Stimulated activated CD8-positive, alpha-beta memory T cell treated with anti-CD3 and anti-CD28 coated beads, Interleukin-2, amount 100 ng/mL, for 1 hour (primary cell): Measurements from ENCODE around the gene HIPK4.

Experiments
- DNase-seq, 2 donors: peaks; one replicate each; pipeline ENCODE4 v3.0.0-alpha.2; 2020; ENCODE audit warnings: low read depth in 2 of 2

Gene HIPK4

DNA sequence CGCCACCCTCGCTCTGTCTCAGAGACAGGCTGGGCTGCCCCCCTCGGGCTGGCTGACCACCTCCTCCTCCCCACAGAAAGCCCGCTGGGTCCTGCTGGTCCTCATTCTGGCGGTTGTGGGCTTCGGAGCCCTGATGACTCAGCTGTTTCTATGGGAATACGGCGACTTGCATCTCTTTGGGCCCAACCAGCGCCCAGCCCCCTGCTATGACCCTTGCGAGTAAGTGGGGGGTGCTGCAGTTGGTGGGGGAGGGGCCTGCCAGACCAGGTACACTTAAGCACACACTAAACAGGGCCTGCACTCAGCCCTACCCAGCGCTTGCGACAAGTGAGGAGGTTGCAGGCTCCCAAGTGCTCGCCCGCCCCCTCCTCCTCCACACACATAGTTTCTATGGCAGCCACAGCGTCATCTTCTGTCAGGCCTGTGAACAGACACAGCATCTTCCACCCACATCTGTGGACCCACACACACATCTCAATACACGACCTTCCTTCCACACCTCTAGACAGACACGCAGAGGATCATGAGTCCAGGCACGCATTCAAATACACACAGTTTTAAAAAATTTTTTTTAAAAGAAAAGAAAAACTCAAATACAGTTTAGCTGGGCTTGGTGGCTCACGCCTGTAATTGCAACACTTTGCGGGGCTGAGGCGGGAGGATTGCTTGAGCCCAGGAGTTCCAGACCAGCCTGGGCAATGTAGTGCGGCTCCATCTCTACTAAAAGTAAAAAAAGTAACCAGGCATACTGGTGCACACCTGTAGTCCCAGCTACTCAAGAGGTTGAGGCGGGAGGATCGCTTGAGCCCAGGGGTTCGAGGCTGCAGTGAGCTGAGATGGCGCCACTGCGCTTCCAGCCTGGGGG, 23.1 kb downstream of the HIPK4 start:
- DNase-seq: no peak

DNA sequence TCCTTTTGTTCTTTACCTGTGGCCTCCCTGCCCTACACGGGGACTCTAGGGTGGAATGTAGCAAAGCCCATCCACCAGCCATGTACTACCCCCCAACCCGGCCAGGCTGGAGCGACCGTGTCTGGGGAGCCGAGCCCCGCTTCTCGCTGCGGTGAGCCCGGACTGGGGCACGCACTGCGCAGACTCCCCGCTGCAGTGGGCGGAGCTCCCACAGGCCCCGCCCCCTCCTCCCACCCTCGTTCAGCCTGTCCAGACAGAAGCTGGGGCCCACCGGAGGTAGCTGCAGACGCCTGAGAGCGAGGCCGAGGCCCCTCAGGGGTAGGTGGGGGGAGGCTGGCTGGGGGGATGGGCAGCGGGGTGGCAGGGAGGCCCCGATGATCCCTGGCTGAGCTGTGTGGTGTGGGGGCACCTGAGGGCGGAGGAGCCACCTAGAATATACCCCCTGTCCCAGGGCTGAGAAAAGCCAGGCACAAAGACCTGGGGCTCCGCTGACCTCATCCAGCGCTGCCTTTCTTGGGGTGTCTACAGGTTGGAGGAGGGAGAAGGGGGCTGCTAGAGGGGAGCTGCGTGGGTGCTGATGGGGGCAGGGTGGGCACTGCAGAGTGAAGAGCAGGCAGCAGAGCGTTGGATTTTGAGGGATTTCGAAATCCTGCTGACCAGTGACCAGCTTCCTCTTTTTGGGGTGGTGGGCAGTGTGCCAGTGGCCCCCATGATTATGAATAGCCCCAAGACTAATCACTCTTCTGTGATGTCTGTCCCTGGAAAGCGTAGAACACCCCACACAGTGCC, 24.2 kb downstream of the HIPK4 start:
- DNase-seq: no peak

DNA sequence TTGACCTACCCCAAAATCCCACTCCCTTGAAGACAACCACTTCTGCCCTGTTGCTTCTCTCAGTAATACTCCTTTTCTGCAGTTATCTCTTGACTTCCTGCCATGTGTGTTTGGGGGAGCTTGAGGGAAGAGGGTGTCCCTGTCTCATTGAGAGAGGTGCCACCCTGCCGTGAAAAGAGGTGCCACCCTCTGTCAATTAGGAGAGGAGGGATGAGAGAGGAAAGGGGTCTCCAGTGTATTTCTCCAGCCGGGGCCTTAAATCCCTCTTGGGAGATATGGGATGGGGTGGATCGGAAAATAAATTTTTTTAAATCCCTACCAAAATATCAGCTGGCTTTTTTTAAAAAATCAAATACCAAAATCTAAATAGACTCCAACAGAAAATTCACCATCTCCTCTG, 25.0 kb downstream of the HIPK4 start:
- DNase-seq: no peak

DNA sequence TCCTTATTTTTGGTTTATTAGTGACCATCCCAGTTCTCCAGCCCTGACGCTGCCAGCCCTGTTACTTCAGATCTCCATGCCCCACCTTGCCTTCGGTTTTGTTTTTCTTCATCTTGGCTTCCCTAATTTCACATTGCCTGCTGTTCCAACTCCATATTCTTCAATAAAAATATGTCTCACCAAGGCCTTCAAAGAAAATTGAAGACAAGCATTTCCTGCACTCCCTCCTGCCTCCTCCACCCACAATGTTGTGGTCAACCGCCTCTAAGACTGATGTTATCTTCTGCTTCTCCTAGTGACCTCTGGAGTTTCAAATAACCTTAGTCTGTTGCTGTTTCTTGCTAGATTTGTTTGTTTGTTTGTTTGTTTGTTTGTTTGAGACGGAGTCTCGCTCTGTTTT, 26.9 kb downstream of the HIPK4 start:
- no peak for DNase-seq

DNA sequence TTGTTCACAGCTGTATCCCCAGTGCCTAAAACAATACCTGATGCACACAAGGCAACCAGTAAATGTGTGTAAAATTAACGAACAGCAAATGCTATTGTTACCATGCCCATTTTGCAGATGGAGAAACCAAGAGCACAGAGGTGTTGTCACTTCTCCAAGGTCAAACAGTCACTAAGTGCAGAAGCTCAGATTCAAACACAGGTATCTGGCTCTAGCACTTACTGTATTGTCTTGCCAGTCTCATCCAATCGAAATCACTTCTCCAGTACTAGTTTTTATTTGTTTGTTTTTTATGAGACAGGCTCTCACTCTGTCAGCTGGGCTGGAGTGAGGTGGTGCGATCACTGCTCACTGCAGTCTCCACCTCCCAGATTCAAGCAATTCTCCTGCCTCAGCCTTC, 27.8 kb downstream of the HIPK4 start:
- DNase-seq: no peak

DNA sequence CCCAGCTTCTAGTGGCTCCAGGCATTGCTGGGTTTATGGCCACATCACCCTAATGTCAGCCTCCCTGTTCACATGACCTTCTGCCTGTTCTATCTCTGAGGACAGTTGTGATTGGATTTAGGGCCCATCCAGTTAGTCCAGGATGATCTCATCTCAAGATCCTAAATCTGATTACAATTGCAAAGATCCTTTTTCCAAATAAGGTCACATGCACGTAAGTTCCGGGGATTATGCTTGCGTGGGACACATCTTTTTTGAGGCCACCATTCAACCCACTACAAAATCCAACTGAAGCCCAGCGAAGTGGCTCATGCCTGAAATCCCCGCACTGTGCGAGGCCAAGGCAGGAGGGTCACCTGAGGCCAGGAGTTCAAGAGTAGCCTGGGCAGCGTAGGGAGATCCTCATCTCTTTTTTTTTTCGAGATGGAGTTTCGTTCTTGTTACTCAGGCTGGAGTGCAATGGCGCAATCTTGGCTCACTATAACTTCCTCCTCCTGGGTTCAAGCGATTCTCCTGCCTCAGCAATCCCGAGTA, 29.2 kb downstream of the HIPK4 start:
- no peak for DNase-seq

DNA sequence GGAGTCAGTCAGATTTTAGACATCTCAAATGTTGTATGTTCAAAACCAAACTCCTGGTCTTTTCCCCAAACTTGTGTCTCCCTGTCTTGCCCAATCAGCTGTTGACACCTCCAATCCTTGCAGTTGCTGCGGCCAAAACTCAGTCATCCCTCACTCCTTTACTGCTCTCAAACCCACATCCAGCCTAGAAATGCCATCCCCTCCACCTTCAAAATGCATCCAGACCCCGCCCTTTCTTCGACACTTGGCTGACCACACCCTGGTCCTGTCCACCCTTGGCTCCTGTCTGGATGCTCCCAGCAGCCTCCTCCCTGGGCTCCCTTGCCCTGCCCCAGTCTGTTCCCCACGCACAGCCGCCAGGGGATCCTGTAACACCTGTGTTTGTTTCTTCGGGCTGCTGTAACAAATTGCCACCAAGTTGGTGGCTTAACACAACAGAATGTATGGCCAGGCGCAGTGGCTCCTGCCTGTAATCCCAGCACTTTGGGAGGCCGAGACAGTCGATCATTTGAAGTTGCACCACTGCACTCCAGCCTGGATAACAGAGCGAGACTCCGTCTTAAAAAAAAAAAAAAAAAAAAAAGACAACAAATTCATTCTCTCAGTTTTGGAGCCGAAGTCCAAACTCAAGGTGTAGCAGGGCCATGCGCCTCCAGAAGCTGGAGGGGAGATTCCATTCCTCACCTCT, 29.8 kb downstream of the HIPK4 start:
- no peak for DNase-seq

DNA sequence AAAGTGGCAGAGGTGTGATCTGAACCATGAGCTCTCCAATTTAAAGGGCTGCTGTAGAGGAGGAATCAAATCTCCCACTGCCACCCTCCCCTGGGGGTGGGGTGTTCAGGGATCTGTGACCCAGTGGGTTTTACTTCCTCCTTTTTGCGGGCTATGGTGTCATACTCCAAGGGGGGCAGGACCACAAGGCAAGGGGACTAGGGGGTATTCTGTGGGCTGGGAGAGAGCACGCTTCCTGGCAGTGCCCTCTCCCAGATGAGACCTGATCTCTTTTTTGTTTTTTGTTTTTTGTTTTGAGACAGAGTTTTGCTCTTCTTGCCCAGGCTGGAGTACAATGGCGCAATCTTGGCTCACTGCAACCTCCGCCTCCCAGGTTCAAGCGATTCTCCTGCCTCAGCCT, 31.2 kb downstream of the HIPK4 start:
- DNase-seq: no peak

DNA sequence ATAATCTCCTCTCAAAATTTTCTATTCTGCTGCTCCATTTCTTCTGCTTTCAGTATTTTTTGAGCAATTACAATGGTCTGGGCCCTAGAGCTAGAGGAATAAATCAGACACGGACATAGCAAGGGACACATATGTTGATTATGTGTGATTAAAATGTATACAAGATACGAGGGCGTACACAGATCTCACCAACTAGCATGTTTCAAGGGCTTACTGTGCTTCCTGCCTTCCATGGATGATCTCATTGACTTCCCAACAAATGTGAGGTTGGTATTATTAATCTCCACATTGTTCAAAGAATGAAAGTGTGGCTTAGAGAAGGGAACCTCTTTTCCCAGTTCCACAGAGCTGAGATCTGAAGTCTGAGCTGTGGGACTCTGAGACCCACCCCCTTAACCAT, 32.3 kb downstream of the HIPK4 start:
- DNase-seq: no peak

DNA sequence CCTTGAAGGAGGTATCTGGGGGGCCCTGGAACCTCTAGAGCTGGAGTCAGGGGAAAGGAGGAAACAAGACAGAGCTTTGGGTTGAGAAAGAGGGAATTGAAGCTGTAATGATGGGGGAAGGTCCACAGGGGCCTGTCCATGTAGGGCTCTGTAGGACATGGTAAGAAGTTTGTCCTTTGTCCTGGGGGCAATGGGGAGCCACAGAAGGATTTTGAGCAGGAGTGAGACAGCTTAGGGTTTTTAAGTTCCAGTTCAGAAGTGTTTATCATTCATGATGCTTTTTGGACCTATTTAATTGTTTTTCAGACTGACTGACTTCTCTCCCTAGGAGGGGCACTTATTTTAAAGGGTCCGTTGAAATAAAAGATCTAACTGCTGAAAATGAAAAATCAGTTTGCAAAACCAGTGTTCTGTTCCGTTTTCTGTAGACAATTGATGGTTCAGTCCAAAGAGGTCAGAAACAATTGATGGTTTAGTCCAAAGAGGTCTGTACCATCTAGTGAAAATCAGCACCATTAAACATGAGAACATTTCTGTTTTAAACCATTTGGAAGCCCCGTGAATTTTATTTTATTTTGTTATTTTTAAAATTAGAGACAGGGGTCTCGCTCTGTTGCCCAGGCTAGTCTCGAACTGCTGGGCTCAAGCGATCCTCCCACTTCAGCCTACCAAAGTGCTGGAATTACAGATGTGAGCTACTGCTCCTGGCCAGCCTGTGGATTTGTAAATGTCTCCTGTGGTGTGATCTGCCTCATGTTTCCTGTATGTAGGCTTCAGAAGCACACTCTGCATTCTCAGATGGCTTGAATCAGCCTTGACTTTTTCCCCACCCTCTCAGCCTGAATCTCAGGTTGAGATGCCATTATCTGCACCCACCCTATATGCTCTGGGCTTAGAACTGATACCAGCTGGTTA, 33.0 kb downstream of the HIPK4 start:
- DNase-seq: no peak

DNA sequence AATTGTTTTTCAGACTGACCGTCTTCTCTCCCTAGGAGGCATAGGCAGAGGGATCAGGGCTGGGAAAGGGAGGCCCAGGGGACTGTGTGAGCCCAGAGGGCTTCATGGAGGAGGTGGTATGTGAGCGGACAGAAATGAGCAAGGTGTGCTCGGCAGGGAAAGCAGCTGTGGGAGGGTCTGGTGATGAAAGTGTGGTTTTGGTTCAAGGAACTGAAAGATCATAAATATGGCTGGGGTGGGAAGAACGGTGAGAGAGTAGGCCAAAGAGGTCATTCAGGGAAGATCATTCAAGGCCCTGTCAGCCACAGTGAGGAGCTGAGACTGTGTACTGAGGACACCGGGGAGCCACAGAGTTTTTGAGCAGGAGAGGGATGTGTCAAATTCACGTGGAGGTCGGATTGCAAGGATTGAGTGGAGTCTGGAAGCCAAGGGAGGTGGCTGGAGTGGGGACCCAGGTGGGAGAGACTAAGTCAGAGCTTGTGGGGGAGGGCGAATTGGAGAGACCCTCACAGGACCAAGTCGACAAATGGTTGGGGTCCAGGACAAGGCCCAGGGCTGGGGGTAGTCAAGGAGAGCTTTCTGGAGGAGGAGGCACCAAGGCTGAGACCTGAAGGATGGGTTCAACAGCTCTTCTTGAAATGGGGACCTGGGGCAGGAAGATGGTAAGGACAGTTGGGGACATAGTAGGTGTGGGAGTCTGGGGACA, 33.9 kb downstream of the HIPK4 start:
- no peak for DNase-seq

DNA sequence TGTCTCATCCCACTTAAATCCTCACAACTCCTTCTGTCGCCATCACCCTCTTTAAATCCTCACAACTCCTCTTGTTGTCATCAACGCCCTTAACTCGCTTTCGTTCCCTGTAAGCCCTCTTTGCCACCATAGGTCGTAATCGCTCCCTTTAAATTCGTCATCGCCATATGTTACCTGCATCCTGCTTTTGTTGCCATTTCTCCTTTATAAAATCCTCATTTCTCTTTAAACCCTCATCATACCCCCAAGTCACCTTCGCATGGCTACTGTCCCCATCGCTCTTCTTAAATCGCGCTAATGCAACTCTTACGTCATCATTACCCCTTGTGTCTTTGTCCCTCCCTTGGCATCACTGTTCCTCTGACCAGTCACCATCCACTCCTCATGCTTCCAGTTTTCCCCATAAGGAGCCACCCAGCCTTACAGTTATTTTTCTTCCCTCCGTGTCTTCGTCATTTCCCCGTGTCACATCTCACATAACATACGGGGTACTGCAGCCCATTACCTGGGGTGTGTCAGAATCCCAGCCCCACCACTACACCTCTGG, 40.9 kb downstream of the HIPK4 start:
- DNase-seq: no peak

DNA sequence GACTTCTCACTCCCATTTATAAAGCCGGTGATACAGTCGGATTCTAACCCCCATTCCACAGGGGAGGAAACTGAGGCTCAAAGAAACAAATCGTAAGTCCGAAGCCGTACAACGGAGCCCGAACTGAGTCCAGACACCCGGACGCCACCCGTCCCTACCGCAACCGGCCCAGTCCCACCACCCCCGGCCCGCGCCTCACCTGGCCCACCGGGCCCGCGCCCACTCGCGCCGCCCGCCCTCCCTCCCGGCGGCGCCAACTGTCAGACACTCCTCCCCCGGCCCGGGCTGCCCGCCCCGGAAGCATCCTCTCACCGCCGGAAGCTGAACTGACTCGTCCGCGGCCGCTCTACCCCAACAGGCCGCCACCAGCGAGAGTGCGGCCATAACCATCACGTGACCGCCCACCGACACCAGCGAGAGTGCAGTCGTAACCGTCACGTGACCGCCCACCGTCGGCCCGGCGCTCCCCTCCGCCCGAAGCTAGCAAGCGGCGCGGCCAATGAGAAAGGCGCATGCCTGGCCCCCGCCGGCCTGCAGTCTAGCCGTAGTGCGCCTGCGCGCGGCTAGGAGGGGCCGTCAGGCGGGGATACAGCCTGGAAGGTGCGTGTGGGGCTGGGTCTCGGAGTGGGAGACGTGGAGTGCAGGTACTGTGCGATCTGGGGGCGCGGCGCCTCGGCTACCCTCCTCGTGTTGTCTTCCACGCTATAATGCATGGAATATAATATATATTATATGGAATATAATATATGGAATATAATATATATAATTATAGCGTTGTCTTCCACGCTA, 41.7 kb downstream of the HIPK4 start, which contains the start of the genes C19orf47 and PLD3:
C19orf47 (minus strand) TSS at position 273 of the 789 bp plus-strand sequence. CDS start 6,540 bp downstream, outside the sequence.
PLD3 (plus strand) TSS at position 571 of the 789 bp plus-strand sequence. CDS start 17,789 bp downstream, outside the sequence.
- DNase-seq: peak; percentile 96 to 98

DNA sequence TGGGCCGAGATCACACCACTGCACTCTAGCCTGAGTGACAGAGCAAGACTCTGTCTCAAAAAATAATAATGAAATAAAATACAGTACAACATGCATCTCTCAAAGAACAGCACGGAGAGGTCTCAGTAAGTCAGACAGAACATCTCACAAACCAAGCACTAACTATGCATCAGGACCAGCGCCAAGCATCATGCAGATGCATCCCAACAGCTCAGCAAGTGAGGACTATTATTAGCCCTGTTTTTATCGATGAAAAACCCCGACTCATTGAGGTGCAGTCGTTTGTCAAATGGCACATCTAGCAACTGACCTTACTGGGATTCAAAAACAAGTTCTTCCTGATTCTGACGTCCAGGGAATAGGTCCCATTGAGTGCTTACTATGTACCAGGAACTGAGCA, 45.6 kb downstream of the HIPK4 start:
- DNase-seq: no peak

DNA sequence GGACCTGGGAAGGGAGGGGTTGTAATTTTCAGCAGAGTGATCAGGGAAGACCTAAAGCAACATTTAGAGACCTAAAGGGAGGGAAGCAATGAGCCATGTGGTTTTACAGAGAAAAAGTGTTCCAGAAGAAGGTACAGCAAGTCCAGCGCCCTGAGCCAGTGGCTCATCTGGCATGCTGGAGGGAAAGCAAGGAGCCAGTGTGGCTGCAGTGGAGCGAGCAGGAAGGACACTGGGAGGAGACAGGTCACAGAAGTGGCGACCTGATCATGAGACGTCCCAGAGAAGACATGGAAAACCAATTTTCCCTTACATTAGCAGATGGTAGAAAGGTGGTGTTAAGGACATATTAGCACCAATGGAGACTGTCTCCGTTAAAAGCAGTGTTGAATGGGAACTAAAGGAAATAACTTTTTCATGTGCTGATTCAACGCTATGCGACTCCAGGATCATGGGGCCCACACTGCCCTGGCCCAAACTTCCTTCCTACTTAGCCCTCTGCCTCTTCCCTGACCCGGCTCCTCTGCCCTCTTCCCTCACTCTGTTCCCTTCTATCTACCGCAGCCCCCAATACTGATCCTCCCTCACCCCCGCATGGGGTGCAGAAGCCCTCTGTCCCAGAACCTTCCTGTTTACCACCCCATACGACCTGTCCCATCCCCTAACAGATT, 47.2 kb downstream of the HIPK4 start:
- no peak for DNase-seq

DNA sequence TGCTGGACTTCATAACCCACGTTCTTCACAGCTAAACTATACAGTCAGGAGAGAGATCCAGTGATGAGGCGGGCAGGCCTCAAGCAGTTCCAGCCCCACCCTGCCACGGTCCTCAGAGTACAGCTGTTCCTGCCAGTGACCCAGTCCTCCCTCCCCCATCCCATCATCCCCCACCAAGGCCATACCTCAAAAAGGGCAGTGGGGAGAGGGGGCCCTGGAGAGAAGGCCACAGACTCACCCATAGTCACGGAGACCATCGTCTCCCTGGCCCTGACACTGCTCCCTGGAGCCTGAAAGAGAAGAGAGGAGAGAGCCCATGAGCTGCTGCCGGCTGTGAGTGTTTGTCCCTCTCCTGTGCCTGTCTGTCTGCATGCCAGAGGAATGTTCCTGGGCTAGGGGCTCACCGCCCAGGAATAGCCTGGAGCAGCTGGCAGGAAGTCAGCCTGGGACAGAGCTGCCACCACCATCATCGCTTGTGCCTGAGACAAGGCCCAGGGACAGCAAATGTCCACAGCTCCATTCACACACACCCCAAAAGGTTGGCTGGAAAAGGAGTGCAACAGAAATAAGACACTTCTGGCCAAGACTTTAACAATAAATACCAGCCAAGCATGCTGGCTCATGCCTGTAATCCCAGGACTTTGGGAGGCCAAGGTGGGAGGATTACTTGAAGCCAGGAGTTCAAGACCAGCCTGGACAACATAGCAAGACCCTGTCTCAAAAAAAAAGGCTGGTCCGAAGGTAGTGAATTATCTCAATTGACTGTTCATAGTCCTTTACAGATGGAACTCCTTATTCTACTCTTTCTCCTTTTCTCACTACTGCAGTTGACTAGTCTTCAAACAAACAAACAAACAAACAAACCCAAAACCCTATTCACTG, 48.1 kb downstream of the HIPK4 start:
- no peak for DNase-seq

DNA sequence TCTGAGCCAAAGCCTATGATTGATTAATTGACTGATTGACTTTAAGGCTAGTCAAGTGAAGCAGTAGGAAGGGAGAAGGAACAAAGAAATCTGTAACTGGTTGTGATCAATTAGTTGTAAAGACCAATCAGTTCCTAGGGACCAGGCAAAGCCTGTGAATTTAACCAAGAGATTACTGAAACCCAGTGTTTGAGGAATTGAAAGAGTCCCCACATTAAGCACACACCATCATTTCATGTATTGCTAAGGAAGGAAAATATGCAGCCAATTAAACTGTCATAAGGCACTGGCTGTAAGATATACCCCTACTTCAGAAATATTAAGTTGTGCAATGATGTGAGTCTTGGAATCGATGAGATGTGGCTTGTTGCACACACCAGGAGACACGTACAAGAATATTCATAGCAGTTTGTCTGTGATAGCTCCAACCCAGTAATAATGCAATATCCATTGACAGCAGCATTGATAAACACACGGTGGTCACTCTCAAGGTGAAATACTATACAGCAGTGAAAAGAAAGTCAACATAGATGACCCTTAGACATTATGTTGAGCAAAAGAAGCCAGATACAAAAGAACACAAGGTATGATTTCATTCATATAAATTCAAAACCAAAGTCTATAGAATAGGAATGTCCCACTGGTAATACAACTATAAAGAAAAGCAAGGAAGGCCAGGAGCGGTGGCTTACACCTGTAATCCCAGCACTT, 50.8 kb downstream of the HIPK4 start:
- DNase-seq: no peak
